ENCODE data around the gene TIPARP. TPM values are rescaled to one million over a fixed set of nuclear protein-coding genes. Genes with fewer than 3 reads are reported as not detected.
"Not testable (repeated sequence)": the region's sequence is repeated elsewhere in the genome, so short reads cannot be mapped to it uniquely, and the experiment has no call there.

TIPARP gene
- total and polyA plus RNA-seq, 4 donors, result 20.8 to 56.1 (median 40.0) TPM

DNA sequence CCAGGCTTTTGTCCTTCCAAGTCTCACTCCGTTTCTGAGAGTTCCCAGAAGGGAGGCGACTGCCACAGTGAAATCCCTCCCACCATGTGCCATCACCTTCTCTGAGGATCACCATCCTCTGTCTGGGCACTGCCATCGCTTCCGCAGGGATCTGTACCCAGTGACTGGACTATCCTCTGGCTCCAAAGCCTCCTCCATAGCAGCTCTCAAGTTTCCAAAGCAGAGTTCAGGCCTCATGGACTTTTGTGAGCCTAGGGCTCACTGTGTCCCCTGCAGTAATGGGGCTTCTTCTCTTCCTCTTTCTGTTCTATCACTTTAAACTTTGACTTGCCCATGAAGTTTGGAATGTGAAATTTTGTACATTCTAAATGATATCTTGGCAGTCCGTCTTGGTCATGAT is 63.9 kb downstream of the TIPARP start:
- H3K27me3 ChIP-seq (ENCODE audit: control insufficient read depth in 3 of 3, insufficient read depth in 3 of 3, low read length in 2 of 3), result no peaks in the 10 kb centered on the region
- DNase-seq, result no peak
- ATAC-seq (ENCODE audit: insufficient read depth, low FRiP score), result no peak
- no peaks in the 10 kb centered on the region for H3K36me3 ChIP-seq (ENCODE audit: control insufficient read depth in 4 of 4, insufficient read depth in 4 of 4, low read length in 4 of 4)
- H3K4me3 ChIP-seq, result no peak overlapping the region
- no peak overlapping the region for H3K9ac ChIP-seq (ENCODE audit: insufficient read depth in 1 of 2, low read length in 2 of 2)
- no peaks in the 10 kb centered on the region for H3K9me3 ChIP-seq (ENCODE audit: control insufficient read depth in 4 of 4, insufficient read depth in 3 of 4, low read length in 3 of 4)
- WGBS, 2 donors, result 89 to 90% methylated on average over 5 of the region's 5 CpGs
- TF ChIP-seq, protein P1, sequence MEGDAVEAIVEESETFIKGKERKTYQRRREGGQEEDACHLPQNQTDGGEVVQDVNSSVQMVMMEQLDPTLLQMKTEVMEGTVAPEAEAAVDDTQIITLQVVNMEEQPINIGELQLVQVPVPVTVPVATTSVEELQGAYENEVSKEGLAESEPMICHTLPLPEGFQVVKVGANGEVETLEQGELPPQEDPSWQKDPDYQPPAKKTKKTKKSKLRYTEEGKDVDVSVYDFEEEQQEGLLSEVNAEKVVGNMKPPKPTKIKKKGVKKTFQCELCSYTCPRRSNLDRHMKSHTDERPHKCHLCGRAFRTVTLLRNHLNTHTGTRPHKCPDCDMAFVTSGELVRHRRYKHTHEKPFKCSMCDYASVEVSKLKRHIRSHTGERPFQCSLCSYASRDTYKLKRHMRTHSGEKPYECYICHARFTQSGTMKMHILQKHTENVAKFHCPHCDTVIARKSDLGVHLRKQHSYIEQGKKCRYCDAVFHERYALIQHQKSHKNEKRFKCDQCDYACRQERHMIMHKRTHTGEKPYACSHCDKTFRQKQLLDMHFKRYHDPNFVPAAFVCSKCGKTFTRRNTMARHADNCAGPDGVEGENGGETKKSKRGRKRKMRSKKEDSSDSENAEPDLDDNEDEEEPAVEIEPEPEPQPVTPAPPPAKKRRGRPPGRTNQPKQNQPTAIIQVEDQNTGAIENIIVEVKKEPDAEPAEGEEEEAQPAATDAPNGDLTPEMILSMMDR (IDR thresholded peaks at IDR 0.05; ENCODE audit: control extremely low read depth, extremely low read depth), result no peak
- no peaks in the 10 kb centered on the region for H3K4me1 ChIP-seq (ENCODE audit: control insufficient read depth in 5 of 5, insufficient read depth in 5 of 5, low read length in 5 of 5)
- no peak overlapping the region for H3K27ac ChIP-seq (ENCODE audit: low read depth in 1 of 2, low read length in 1 of 2)

DNA sequence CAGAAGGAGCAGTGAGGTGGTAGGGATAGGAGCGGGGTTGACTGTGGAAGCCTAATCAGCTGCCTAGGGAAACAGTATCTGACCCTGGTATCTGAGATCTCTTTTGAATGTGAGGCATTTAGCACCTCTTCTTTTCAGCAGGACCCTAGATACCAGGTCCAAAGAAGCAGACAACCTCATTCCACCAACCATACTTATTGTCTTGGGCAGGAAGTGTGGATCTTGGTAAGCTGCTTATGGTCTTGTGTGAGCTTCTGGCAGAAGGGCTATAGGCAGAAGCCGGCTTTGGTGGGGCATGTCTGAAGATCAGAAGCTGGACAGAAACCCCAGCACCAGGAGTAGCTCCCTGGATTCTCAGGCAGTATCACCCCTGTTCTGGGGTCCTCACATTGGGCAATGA is 65.6 kb downstream of the TIPARP start:
- Histone ChIP-seq H3K27me3 (ENCODE audit: control insufficient read depth in 3 of 3, insufficient read depth in 3 of 3, low read length in 2 of 3) (no peaks in the 10 kb centered on the region), H3K9me3 (ENCODE audit: control insufficient read depth in 4 of 4, insufficient read depth in 3 of 4, low read length in 3 of 4) (no peaks in the 10 kb centered on the region), H3K9ac (ENCODE audit: insufficient read depth in 1 of 2, low read length in 2 of 2) (no peak overlapping the region), H3K27ac (ENCODE audit: low read depth in 1 of 2, low read length in 1 of 2) (no peak overlapping the region), H3K4me1 (ENCODE audit: control insufficient read depth in 5 of 5, insufficient read depth in 5 of 5, low read length in 5 of 5) (no peaks in the 10 kb centered on the region), H3K4me3 (no peak overlapping the region), H3K36me3 (ENCODE audit: control insufficient read depth in 4 of 4, insufficient read depth in 4 of 4, low read length in 4 of 4) (no peaks in the 10 kb centered on the region)
- no peak for ATAC-seq (ENCODE audit: insufficient read depth, low FRiP score)
- no peak for DNase-seq
- TF ChIP-seq, protein P1 (IDR thresholded peaks at IDR 0.05; ENCODE audit: control extremely low read depth, extremely low read depth), result no peak
- 89 to 100% methylated on average over 2 of the region's 2 CpGs for WGBS, 2 donors

DNA sequence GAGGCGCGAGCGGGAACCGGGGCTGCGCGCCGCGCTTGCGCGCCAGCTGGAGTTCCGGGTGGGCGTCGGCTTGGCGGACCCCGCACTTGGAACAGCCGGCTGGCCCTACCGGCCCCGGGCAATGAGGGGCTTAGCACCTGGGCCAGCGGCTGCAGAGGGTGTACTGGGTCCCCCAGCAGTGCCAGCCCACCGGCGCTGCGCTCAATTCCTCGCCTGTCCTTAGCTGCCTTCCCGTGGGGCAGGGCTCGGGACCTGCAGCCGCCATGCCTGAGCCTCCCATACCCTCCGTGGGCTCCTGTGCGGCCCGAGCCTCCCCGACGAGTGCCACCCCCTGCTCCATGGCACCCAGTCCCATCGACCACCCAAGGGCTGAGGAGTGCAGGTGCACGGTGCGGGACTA is 66.2 kb downstream of the TIPARP start:
- H3K27me3 ChIP-seq (ENCODE audit: control insufficient read depth in 3 of 3, insufficient read depth in 3 of 3, low read length in 2 of 3); H3K4me1 ChIP-seq (ENCODE audit: control insufficient read depth in 5 of 5, insufficient read depth in 5 of 5, low read length in 5 of 5); H3K9ac ChIP-seq (ENCODE audit: insufficient read depth in 1 of 2, low read length in 2 of 2); H3K4me3 ChIP-seq; H3K9me3 ChIP-seq (ENCODE audit: control insufficient read depth in 4 of 4, insufficient read depth in 3 of 4, low read length in 3 of 4); H3K36me3 ChIP-seq (ENCODE audit: control insufficient read depth in 4 of 4, insufficient read depth in 4 of 4, low read length in 4 of 4); H3K27ac ChIP-seq (ENCODE audit: low read depth in 1 of 2, low read length in 1 of 2); DNase-seq; ATAC-seq (ENCODE audit: insufficient read depth, low FRiP score): not testable (repeated sequence)
- 97 to 99% methylated on average over 32 to 34 of the region's 34 CpGs for WGBS, 2 donors

DNA sequence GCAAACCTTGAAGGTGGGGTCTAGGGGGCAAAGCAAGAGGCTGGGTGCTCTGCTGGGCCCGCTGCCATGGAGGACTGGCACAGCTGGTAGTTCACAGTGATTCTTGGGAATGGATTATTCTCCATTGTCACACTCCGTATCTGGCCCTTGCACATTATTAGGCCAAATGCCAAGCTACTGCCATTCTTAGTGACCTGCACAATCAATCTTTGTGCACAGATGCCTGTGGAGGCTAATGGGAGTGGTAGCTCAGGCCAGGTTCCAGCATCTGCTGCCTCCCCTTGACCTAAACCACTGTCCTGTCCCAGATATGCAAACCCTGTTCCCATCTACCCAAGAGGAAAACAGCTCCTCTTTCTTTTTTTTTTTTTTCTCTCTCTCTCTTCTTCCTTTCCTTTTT is 67.5 kb downstream of the TIPARP start:
- H3K27me3 ChIP-seq (ENCODE audit: control insufficient read depth in 3 of 3, insufficient read depth in 3 of 3, low read length in 2 of 3), result no peaks in the 10 kb centered on the region
- DNase-seq (no peak), ATAC-seq (ENCODE audit: insufficient read depth, low FRiP score) (no peak)
- H3K27ac ChIP-seq (ENCODE audit: low read depth in 1 of 2, low read length in 1 of 2), result no peak overlapping the region
- no peak overlapping the region for H3K4me3 ChIP-seq
- no peaks in the 10 kb centered on the region for H3K4me1 ChIP-seq (ENCODE audit: control insufficient read depth in 5 of 5, insufficient read depth in 5 of 5, low read length in 5 of 5)
- no peak overlapping the region for H3K9ac ChIP-seq (ENCODE audit: insufficient read depth in 1 of 2, low read length in 2 of 2)
- WGBS, 2 donors, result 72 to 78% methylated on average over 2 of the region's 2 CpGs
- no peaks in the 10 kb centered on the region for H3K36me3 ChIP-seq (ENCODE audit: control insufficient read depth in 4 of 4, insufficient read depth in 4 of 4, low read length in 4 of 4)
- TF ChIP-seq, protein P1 (IDR thresholded peaks at IDR 0.05; ENCODE audit: control extremely low read depth, extremely low read depth), result no peak
- peaks cover 0 to 2% (median 0%) of the 10 kb centered on the region in 4 donors for H3K9me3 ChIP-seq (ENCODE audit: control insufficient read depth in 4 of 4, insufficient read depth in 3 of 4, low read length in 3 of 4)
